ENCODE measurements around the gene CNNM3.

- no peak for TF ChIP-seq CTCF (IDR thresholded peaks at IDR 0.05)
- no peak for TF ChIP-seq ZFX (IDR thresholded peaks at IDR 0.05; ENCODE audit: borderline replicate concordance)
These were observed 16.9 kb downstream of the CNNM3 start for GRCh38 chr2:96832754-96833507.
